ENCODE measurements around the gene HHAT.
A peak's percentile ranks its signal among the peaks of the same experiment; 100 is the strongest.

Gene HHAT

GRCh38 chr1:210360852-210361477, 32.3 kb downstream of the HHAT start:
- Histone ChIP-seq H3K9me3 (ENCODE audit: control insufficient read depth, low read length) (no peaks in the 10 kb centered on the region), H3K36me3 (ENCODE audit: control insufficient read depth, insufficient read depth, low read length, severe bottlenecking) (no peaks in the 10 kb centered on the region), H3K4me3 (ENCODE audit: low read length) (no peak overlapping the region), H3K4me1 (ENCODE audit: control insufficient read depth, insufficient read depth, low read length) (peaks cover 22% of the 10 kb centered on the region), H3K27me3 (replicated peaks; ENCODE audit: control insufficient read depth, insufficient read depth, low read length) (no peaks in the 10 kb centered on the region), H3K9ac (ENCODE audit: low read length) (no peak overlapping the region)
- DNase-seq (ENCODE audit: low read depth): peak; percentile 85

- Histone ChIP-seq H3K9me3 (ENCODE audit: control insufficient read depth, low read length) (no peaks in the 10 kb centered on the region), H3K4me1 (ENCODE audit: control insufficient read depth, insufficient read depth, low read length) (peaks cover 22% of the 10 kb centered on the region), H3K9ac (ENCODE audit: low read length) (no peak overlapping the region), H3K27me3 (replicated peaks; ENCODE audit: control insufficient read depth, insufficient read depth, low read length) (no peaks in the 10 kb centered on the region), H3K36me3 (ENCODE audit: control insufficient read depth, insufficient read depth, low read length, severe bottlenecking) (no peaks in the 10 kb centered on the region), H3K4me3 (ENCODE audit: low read length) (no peak overlapping the region)
- no peak for DNase-seq (ENCODE audit: low read depth)
These were observed 33.0 kb downstream of the HHAT start for GRCh38 chr1:210361665-210362064.

- Histone ChIP-seq H3K9me3 (ENCODE audit: control insufficient read depth, low read length) (no peaks in the 10 kb centered on the region), H3K4me1 (ENCODE audit: control insufficient read depth, insufficient read depth, low read length) (peaks cover 22% of the 10 kb centered on the region), H3K4me3 (ENCODE audit: low read length) (peak overlapping the region; percentile 12), H3K36me3 (ENCODE audit: control insufficient read depth, insufficient read depth, low read length, severe bottlenecking) (no peaks in the 10 kb centered on the region), H3K27me3 (replicated peaks; ENCODE audit: control insufficient read depth, insufficient read depth, low read length) (no peaks in the 10 kb centered on the region), H3K9ac (ENCODE audit: low read length) (no peak overlapping the region)
- peak; percentile 25 for DNase-seq (ENCODE audit: low read depth)
These were observed 33.8 kb downstream of the HHAT start for GRCh38 chr1:210362526-210362925.

DNA sequence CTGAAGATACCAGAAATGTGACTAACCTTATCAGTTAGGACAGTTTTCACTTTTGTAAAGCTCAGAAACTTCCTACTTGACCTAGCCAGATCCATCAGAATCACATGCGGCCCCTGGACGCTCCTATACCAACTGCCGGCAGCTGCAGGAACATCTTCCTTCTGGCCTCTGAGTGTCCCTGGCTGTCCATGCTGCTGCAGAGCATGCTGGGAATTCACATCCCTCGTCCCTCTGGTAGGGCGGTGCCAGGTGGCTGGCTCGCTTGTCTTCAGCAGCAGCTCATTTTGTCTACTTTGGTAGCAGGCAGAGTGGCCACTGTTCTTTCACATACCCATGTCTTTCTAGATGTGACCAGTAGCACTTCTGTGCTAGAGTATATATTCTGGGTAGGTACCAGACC, 34.4 kb downstream of the HHAT start:
- Histone ChIP-seq H3K36me3 (ENCODE audit: control insufficient read depth, insufficient read depth, low read length, severe bottlenecking) (no peaks in the 10 kb centered on the region), H3K9me3 (ENCODE audit: control insufficient read depth, low read length) (no peaks in the 10 kb centered on the region), H3K27me3 (replicated peaks; ENCODE audit: control insufficient read depth, insufficient read depth, low read length) (no peaks in the 10 kb centered on the region), H3K4me1 (ENCODE audit: control insufficient read depth, insufficient read depth, low read length) (peaks cover 22% of the 10 kb centered on the region), H3K4me3 (ENCODE audit: low read length) (peak overlapping the region; percentile 12), H3K9ac (ENCODE audit: low read length) (no peak overlapping the region)
- no peak for DNase-seq (ENCODE audit: low read depth)

- Histone ChIP-seq H3K27me3 (replicated peaks; ENCODE audit: control insufficient read depth, insufficient read depth, low read length) (no peaks in the 10 kb centered on the region), H3K36me3 (ENCODE audit: control insufficient read depth, insufficient read depth, low read length, severe bottlenecking) (no peaks in the 10 kb centered on the region), H3K9ac (ENCODE audit: low read length) (no peak overlapping the region), H3K9me3 (ENCODE audit: control insufficient read depth, low read length) (no peaks in the 10 kb centered on the region), H3K4me1 (ENCODE audit: control insufficient read depth, insufficient read depth, low read length) (peaks cover 22% of the 10 kb centered on the region), H3K4me3 (ENCODE audit: low read length) (no peak overlapping the region)
- DNase-seq (ENCODE audit: low read depth): no peak
These were observed 35.8 kb downstream of the HHAT start for GRCh38 chr1:210364479-210364878.

DNA sequence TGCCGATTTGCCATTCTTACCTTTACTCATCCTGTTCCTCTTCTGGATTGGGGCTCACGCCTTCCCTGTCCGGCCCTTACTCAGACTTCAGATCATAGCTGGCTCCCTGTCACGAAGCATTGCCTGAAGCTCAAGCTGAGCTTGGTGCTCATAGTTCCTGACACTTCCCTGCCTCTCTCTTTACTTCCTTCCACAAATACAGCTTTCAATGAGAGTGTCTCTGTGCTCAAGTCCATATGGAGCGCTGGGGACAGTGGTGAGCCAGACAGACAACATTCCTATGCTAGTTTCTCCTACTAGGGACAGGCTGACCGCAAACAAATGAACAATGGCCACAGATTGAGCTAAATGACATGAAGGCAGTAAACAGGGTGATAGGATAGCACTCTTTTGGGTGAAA, 38.1 kb downstream of the HHAT start:
- no peaks in the 10 kb centered on the region for H3K9me3 ChIP-seq (ENCODE audit: control insufficient read depth, low read length)
- no peak overlapping the region for H3K9ac ChIP-seq (ENCODE audit: low read length)
- no peaks in the 10 kb centered on the region for H3K27me3 ChIP-seq (replicated peaks; ENCODE audit: control insufficient read depth, insufficient read depth, low read length)
- no peak for DNase-seq (ENCODE audit: low read depth)
- H3K4me3 ChIP-seq (ENCODE audit: low read length): no peak overlapping the region
- H3K4me1 ChIP-seq (ENCODE audit: control insufficient read depth, insufficient read depth, low read length): peaks cover 13% of the 10 kb centered on the region
- no peaks in the 10 kb centered on the region for H3K36me3 ChIP-seq (ENCODE audit: control insufficient read depth, insufficient read depth, low read length, severe bottlenecking)

GRCh38 chr1:210367566-210367965, 38.9 kb downstream of the HHAT start:
- Histone ChIP-seq H3K9ac (ENCODE audit: low read length) (no peak overlapping the region), H3K36me3 (ENCODE audit: control insufficient read depth, insufficient read depth, low read length, severe bottlenecking) (no peaks in the 10 kb centered on the region), H3K9me3 (ENCODE audit: control insufficient read depth, low read length) (no peaks in the 10 kb centered on the region), H3K4me1 (ENCODE audit: control insufficient read depth, insufficient read depth, low read length) (peaks cover 6% of the 10 kb centered on the region), H3K27me3 (replicated peaks; ENCODE audit: control insufficient read depth, insufficient read depth, low read length) (no peaks in the 10 kb centered on the region), H3K4me3 (ENCODE audit: low read length) (no peak overlapping the region)
- no peak for DNase-seq (ENCODE audit: low read depth)

- no peak for DNase-seq (ENCODE audit: low read depth)
- no peak overlapping the region for H3K4me3 ChIP-seq (ENCODE audit: low read length)
- no peaks in the 10 kb centered on the region for H3K27me3 ChIP-seq (replicated peaks; ENCODE audit: control insufficient read depth, insufficient read depth, low read length)
- no peaks in the 10 kb centered on the region for H3K36me3 ChIP-seq (ENCODE audit: control insufficient read depth, insufficient read depth, low read length, severe bottlenecking)
- H3K9ac ChIP-seq (ENCODE audit: low read length): no peak overlapping the region
- no peaks in the 10 kb centered on the region for H3K9me3 ChIP-seq (ENCODE audit: control insufficient read depth, low read length)
- H3K4me1 ChIP-seq (ENCODE audit: control insufficient read depth, insufficient read depth, low read length): peaks cover 13% of the 10 kb centered on the region
These were observed 40.7 kb downstream of the HHAT start for GRCh38 chr1:210369425-210369824.

DNA sequence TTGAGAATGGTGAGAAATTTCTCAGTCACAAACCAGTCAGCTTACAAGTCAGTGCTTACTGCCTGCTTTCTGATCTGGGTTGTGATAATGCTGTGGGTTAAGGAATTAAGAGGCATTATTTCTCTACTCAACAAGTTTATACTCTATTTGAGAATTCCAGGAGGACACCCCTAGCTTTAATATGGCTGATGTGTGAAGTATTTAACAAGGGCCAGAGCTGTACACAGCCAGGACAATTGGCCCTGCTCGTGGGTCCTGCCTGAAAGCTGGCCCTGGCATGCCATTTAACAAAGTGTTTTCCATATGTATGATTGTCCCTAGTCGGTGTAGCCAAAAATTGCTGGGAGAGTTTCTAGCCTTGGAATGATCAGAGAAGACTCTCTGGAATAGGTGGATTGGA, 43.2 kb downstream of the HHAT start:
- Histone ChIP-seq H3K36me3 (ENCODE audit: control insufficient read depth, insufficient read depth, low read length, severe bottlenecking) (no peaks in the 10 kb centered on the region), H3K4me1 (ENCODE audit: control insufficient read depth, insufficient read depth, low read length) (peaks cover 35% of the 10 kb centered on the region), H3K9ac (ENCODE audit: low read length) (no peak overlapping the region), H3K4me3 (ENCODE audit: low read length) (no peak overlapping the region), H3K27me3 (replicated peaks; ENCODE audit: control insufficient read depth, insufficient read depth, low read length) (no peaks in the 10 kb centered on the region), H3K9me3 (ENCODE audit: control insufficient read depth, low read length) (no peaks in the 10 kb centered on the region)
- no peak for DNase-seq (ENCODE audit: low read depth)

DNA sequence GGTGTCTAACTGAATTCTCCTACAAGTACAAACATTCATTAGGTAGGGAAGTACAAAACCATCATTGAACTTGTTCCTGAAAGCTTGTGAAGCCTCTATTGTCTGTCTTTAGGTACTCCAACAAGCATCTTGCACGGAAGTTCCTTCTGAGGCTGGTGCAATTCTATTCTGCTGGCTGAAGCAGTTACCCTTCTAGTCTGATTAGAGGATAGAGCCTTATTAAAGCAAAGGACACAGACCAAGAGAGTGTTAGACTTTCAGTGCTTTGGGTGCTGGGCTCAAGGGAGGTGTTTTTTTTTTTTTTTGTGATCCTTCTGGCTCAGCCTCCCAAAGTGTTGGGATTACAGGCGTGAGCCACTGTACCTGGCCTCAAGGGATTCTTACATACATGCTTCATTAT, 43.8 kb downstream of the HHAT start:
- Histone ChIP-seq H3K9ac (ENCODE audit: low read length) (no peak overlapping the region), H3K36me3 (ENCODE audit: control insufficient read depth, insufficient read depth, low read length, severe bottlenecking) (no peaks in the 10 kb centered on the region), H3K9me3 (ENCODE audit: control insufficient read depth, low read length) (no peaks in the 10 kb centered on the region), H3K27me3 (replicated peaks; ENCODE audit: control insufficient read depth, insufficient read depth, low read length) (no peaks in the 10 kb centered on the region), H3K4me3 (ENCODE audit: low read length) (no peak overlapping the region), H3K4me1 (ENCODE audit: control insufficient read depth, insufficient read depth, low read length) (peaks cover 41% of the 10 kb centered on the region)
- DNase-seq (ENCODE audit: low read depth): no peak

- Histone ChIP-seq H3K9me3 (ENCODE audit: control insufficient read depth, low read length) (no peaks in the 10 kb centered on the region), H3K9ac (ENCODE audit: low read length) (peak overlapping the region; percentile 73), H3K4me1 (ENCODE audit: control insufficient read depth, insufficient read depth, low read length) (peaks cover 47% of the 10 kb centered on the region), H3K27me3 (replicated peaks; ENCODE audit: control insufficient read depth, insufficient read depth, low read length) (no peaks in the 10 kb centered on the region), H3K4me3 (ENCODE audit: low read length) (peak overlapping the region; percentile 33), H3K36me3 (ENCODE audit: control insufficient read depth, insufficient read depth, low read length, severe bottlenecking) (no peaks in the 10 kb centered on the region)
- no peak for DNase-seq (ENCODE audit: low read depth)
These were observed 44.4 kb downstream of the HHAT start for GRCh38 chr1:210372931-210373627.

DNA sequence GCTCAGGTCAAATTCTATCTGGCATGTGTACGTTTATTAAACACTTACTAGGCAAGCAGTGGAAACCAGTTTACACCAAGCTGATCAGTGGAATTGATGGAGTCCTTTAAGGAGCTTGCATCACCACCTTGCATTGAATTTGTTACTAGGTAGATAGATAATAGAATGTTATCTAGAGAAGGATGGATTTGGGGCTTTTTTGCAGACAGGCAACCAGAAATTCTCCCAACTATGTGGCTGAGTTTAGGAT, 44.9 kb downstream of the HHAT start:
- peaks cover 51% of the 10 kb centered on the region for H3K4me1 ChIP-seq (ENCODE audit: control insufficient read depth, insufficient read depth, low read length)
- no peaks in the 10 kb centered on the region for H3K9me3 ChIP-seq (ENCODE audit: control insufficient read depth, low read length)
- H3K9ac ChIP-seq (ENCODE audit: low read length): peak overlapping the region; percentile 73
- H3K36me3 ChIP-seq (ENCODE audit: control insufficient read depth, insufficient read depth, low read length, severe bottlenecking): no peaks in the 10 kb centered on the region
- no peak for DNase-seq (ENCODE audit: low read depth)
- H3K4me3 ChIP-seq (ENCODE audit: low read length): peak overlapping the region; percentile 33
- H3K27me3 ChIP-seq (replicated peaks; ENCODE audit: control insufficient read depth, insufficient read depth, low read length): no peaks in the 10 kb centered on the region

Data from adipocyte (in vitro differentiated cells).